GM19099 (cell line): Measurements from ENCODE around the gene GABBR2.

Experiments
- POLR2A ChIP-seq: IDR thresholded peaks from 3 replicates; pipeline ENCODE4 v1.6.1; 2011; ENCODE audit warnings: low read depth; ENCODE audit not compliant: insufficient read length; ENCODE audit errors: extremely low read depth

Gene GABBR2

GRCh38 chr9:98255061-98255577 is 453.6 kb downstream of the GABBR2 start:
- TF ChIP-seq POLR2A, result no peak

- no peak for TF ChIP-seq POLR2A
Observed at GRCh38 chr9:98254228-98255060, 454.3 kb downstream of the GABBR2 start.

GRCh38 chr9:98253565-98253964 is 455.2 kb downstream of the GABBR2 start:
- no peak for TF ChIP-seq POLR2A

DNA sequence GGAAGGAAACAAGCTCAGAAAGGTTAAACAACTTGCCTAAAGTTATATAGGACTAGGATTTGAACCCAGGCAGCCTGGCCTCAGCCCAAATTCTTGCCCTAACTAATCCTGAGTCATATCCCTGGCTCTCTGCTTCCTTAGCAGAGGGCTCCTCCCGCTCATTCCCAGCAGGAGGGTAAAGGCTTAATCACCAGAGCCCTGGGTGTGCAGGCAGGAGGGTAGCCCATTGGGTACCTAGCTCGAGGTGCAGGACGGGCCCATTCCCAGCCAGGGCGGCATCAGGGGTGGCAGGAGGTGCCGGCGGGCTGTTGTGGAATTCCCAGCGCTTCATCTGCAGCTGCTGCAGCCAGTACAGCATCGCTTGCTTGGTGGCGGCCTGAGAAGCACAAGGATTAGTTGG is 457.2 kb downstream of the GABBR2 start:
- no peak for TF ChIP-seq POLR2A

- no peak for TF ChIP-seq POLR2A
Observed at GRCh38 chr9:98249771-98250170, 459.0 kb downstream of the GABBR2 start.

DNA sequence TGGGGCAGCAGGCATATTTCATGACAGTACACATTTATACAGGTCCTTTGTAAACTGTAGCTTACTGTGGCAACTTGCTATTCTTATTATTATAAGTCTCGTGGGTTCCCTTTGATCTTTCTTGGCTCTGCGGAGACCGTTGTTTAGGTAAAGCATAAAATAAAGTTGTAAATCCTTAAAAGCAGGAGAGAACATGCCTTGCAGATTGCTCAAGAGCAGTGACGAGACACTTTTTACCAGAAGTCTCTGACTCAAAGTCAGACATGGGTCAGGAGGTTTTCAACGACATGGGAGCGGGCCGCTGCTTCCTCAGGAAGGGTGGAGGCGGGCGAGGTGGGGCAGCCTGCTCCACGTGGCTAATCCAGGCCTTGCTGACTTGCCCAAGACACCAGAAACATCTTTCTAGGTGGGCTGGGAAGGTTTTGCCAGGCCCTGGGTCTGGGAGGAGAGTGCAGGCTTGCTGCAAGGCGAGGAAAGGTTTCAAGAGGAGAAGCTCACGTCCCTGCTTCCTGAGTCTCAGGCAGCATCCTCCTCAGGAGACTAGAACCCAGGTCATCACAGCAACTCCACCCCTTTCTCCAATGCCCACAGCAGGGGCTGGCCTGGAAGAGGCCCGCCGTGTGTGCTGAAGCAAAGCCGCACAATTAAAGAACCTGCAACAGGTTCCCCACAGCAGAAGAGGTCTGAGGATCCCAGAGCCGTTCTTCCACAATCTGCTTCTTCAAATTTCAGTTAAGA is 459.8 kb downstream of the GABBR2 start:
- no peak for TF ChIP-seq POLR2A

DNA sequence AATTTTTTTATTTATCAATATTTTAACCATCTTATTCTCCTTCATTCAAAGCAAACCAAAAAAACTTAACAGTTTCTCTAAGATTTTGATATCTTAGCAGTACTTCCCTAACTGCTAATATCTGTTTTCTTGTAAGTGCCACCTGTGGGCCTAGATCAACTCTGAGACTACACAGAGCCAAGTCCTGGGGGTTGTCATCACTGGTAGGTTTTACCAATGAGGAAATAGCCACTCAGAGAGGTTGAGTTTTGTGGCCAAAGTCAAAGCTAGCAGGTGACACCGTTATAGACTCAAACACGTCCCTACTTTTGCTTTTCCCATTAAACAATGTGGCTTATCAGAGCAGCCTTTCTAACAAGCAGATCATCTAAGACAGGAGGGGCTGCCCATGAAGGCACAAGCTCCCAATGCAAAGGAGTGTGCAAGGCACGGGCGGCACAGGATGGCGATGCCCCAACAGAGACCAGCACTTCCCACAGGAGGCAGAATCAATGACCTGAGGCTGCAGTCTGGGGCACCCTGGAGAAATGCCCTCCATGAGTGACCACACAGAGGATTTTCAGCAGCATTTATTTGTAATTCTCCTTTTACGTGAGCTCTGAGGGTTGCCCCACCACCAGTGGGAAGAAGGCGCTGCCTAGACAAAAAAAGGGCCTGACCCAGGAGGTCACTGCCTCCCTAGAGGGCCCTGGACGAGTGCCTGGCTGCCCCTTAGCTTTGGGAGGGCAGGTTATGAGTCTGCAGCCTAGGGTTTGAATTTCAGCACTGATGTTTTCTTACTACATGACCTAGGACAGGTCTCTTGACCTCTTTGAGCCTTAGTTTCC is 460.7 kb downstream of the GABBR2 start:
- TF ChIP-seq POLR2A, result no peak

GRCh38 chr9:98242426-98242825 is 466.3 kb downstream of the GABBR2 start:
- TF ChIP-seq POLR2A, result no peak

DNA sequence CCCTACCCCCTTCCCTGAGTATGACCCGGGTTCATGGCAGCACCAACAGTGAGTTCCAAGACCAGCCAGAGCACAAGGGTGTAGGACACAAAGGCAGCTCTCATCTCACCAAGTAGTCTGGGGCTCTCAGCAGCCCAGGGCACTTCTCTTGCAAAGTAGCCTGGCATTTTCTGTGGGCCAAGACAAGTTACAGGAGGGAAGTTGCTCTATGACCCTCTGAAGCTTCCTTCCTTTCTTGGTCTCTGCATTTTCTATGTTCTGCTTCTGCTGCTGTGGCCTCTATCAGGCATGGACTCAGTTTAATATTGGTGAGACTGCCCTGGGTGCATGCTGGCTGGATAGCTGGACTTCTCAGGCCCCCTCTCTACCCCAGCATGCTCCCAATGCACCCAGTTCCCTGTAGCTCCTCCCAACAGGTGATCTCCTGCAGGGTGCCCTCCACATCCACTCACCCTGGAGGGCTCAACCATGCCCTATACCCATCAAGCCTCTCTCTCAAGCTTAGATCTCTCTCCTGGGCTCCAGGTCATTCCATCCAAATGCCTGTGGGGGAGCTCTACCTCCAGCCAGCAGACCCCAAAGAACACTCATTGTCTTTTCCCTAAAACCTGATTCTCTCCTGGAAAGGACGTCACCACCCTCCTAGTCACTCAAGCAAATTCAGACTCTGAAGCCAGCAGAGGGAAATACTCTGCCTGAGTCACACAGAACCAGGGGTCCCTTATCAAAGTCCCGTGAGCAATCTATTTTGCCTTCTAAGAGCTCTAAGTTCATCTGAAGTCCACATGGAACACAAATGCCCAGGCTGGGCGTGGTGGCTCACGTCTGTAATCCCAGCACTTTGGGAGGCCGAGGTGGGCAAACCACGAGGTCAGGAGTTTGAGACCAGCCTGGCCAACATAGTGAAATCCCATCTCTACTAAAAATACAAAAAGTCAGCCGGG is 467.1 kb downstream of the GABBR2 start:
- TF ChIP-seq POLR2A, result no peak

DNA sequence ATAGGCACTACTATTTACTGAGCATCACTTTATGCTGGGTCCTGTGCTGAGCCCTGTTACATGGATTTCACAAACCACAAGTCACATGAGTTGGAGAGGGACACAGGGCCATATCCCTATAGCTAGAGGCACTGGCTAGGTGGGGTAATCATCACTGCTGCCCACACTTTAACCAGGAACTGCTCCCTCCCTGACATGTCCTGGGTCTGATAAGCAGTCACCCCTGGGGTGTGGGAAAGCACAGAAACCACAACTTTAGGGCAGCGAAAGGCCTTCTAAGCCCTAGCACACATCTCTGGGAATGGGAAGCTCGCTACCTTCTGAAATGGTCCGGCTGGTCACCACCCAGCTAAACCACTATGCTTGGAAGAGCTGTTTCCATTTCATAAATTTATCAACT is 468.3 kb downstream of the GABBR2 start:
- TF ChIP-seq POLR2A, result no peak
